ENCODE data around the gene ZNG1C.
"Not testable (repeated sequence)": the region's sequence is repeated elsewhere in the genome, so short reads cannot be mapped to it uniquely, and the experiment has no call there.

DNA sequence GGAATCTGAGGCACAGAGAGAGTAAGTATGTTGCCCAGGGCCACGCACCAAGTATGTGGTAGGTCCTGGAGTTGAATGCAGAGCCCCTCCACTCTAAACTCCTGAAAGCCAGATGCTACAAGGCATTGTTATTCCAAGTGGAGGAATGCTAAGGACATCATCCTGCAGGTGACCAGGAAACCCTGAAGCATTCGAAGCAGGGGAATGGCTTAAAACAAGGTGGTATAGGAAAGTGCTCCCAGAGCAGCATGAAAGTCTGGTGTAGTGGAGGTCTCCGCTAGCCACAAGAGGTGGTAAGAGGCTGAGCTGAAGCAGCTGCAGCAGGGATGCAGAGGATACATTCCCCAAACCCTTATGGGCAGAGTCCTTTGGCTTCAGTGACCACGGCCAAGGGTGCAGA, 87.3 kb downstream of the ZNG1C start:
- TF ChIP-seq, protein P1, sequence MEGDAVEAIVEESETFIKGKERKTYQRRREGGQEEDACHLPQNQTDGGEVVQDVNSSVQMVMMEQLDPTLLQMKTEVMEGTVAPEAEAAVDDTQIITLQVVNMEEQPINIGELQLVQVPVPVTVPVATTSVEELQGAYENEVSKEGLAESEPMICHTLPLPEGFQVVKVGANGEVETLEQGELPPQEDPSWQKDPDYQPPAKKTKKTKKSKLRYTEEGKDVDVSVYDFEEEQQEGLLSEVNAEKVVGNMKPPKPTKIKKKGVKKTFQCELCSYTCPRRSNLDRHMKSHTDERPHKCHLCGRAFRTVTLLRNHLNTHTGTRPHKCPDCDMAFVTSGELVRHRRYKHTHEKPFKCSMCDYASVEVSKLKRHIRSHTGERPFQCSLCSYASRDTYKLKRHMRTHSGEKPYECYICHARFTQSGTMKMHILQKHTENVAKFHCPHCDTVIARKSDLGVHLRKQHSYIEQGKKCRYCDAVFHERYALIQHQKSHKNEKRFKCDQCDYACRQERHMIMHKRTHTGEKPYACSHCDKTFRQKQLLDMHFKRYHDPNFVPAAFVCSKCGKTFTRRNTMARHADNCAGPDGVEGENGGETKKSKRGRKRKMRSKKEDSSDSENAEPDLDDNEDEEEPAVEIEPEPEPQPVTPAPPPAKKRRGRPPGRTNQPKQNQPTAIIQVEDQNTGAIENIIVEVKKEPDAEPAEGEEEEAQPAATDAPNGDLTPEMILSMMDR (conservative IDR thresholded peaks at IDR 0.05): not testable (repeated sequence)
- TF ChIP-seq ZFX (IDR thresholded peaks at IDR 0.05): not testable (repeated sequence)
